Astrocyte of the hippocampus (primary cell): ENCODE measurements around the gene SMARCC1.
A peak's percentile ranks its signal among the peaks of the same experiment; 100 is the strongest.
"Not testable (repeated sequence)": the region's sequence is repeated elsewhere in the genome, so short reads cannot be mapped to it uniquely, and the experiment has no call there.

ENCODE experiments used
- DNase-seq: peaks from one replicate; pipeline ENCODE4 v3.0.0; 2011; ENCODE audit warnings: low read depth, low spot score

SMARCC1 gene

DNA sequence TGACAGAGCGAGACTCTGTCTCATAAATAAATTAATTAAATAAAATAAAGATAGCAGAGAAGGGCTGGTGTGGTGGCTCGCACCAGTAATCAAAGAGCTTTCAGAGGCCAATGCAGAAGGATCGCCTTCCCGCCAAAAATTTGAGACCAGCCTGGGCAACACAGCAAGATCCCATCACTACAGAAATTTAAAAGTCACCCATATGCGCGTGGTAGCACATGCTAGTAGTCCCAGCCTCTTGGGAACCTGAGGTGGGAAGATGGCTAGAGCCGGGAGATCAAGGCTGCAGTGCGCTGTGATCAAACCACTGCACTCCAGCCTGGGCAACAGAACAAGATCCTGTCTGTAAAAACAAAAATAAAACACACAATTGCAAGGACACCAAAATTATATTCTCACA lies 9.6 kb downstream of the SMARCC1 start:
- DNase-seq, result no peak

- DNase-seq, result no peak
Observed at GRCh38 chr3:47766186-47766585, 15.5 kb downstream of the SMARCC1 start.

DNA sequence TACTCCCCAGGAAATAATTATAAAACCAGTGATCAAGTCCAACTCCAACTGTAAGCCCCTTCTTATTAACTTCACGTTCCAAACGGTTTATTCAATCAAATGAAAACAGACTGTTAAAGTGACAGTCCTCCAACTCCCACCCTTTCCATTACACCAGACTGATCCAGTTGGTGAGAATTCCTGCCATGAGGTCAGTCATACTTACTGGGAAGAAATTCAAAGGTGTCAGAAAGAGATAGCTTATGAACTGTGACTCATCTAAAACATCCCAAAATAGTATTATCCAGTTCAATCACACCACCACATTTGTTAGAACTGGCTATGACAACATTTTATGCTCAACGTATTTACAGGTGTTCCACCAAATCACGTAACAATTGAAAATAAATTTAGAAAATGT lies 19.5 kb downstream of the SMARCC1 start:
- peak; percentile 13 for DNase-seq

DNA sequence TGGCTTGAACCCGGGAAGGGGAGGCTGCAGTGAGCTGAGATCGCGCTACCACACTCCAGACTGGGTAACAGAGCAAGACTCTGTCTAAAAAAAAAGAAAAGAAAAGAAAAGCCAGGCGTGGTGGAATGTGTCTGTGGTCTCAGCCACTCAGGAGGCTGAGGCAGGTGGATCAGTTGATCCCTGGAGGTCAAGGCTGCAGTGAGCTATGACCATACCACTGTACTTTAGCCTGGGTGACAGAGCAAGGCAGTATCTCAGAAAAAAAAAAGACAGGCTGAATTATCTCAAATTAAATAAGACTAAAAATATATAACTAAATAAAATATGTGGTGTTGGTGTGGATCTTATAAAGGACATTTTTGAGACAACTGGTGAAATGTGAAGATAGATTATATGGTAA lies 20.6 kb downstream of the SMARCC1 start:
- DNase-seq, result no peak

- DNase-seq, result not testable (repeated sequence)
Observed at GRCh38 chr3:47760207-47760606, 21.5 kb downstream of the SMARCC1 start.

- no peak for DNase-seq
Observed at GRCh38 chr3:47758261-47759025, 23.2 kb downstream of the SMARCC1 start.

- no peak for DNase-seq
Observed at GRCh38 chr3:47752716-47753115, 29.0 kb downstream of the SMARCC1 start.

DNA sequence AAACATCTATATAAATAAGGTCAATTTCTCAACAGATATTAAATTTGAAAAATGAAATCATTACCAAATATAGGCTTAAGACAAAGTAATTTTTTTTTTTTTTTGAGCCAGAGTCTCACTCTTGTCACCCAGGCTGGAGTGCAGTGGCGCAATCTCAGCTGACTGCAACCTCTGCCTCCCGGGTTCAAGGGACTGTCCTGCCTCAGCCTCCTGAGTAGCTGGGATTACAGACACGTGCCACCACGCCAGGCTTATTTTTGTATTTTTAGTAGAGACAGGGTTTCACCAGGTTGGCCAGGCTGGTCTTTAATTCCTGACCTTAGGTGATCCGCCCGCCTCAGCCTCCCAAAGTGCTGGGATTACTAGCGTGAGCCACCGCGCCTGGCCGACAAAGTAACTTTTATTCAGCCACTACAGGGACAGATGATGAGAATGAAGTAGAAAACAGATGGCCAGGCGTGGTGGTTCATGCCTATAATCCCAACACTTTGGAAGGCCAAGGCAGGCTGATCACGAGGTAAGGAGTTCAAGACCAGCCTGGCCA lies 30.8 kb downstream of the SMARCC1 start:
- not testable (repeated sequence) for DNase-seq

DNA sequence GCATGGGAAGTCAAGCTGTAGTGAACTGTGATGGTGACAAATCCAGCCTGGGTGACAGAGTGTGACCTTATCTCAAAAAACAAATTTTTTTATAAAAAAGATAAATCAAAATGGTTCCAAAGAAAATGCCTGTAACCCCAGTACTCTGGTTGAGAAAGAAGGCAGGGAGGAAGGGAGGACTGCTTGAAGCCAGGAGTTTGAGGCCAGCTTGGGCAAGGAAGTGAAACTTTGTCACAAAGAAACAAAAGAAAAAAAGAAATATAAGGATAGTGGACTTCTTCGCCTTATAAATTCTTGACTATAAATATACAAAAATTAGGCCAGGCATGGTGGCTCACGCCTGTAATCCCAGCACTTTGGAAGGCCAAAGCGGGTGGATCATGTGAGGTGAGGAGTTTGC lies 34.1 kb downstream of the SMARCC1 start:
- DNase-seq, result no peak

- no peak for DNase-seq
Observed at GRCh38 chr3:47746264-47746663, 35.4 kb downstream of the SMARCC1 start.

DNA sequence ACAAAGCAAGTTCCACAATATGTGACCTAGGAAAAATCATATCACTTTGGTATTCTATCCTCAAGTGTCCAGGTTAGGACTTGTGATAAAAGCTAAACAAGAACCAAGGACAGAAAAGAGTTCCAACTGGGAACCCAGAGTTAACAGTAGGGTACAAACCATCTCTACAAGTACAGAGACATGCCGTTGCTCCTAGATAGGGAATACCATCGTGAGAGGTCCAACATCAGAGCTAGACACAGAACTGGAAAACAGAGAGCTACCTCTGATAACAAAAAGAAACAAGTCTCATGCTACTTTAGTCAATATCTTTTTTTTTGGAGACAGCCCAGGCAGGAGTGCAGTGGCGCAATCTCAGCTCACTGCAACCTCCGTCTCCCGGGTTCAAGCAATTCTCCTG lies 37.8 kb downstream of the SMARCC1 start:
- no peak for DNase-seq

DNA sequence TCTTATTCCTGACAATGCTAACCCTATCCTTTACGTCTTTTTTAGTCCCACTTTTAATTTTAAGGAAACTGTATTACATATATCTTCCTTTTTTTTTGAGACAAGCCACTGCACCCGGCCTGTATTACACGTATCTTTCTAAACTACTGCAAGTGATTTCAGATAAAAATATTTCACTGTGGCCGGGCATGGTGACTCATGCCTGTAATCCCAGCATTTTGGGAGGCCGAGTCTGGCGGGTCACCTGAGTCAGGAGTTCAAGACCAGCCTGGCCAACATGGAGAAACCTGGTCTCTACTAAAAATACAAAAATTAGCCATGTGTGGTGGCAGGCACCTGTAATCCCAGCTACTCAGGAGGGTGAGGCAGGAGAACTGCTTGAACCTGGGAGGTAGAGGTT lies 38.3 kb downstream of the SMARCC1 start:
- DNase-seq, result peak; percentile 12

DNA sequence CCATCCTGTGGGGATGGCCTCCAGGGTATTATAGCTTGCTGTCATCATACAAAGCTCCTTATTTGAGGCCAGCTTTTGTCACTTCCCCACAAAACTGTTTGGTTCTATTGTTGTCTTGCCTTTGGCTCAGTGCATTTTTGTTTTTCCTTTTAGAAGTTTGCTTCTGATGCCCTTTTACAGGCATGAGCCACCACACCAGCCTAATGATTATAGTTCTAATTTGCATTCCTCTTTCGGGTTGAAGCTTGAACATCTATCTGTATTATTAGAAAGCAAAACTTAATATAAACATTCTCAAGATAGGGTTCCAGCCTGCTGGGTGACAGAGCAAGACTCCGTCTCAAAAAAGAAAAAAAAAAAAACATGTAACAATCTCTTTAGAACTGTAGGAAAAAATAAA lies 39.8 kb downstream of the SMARCC1 start:
- DNase-seq, result no peak

DNA sequence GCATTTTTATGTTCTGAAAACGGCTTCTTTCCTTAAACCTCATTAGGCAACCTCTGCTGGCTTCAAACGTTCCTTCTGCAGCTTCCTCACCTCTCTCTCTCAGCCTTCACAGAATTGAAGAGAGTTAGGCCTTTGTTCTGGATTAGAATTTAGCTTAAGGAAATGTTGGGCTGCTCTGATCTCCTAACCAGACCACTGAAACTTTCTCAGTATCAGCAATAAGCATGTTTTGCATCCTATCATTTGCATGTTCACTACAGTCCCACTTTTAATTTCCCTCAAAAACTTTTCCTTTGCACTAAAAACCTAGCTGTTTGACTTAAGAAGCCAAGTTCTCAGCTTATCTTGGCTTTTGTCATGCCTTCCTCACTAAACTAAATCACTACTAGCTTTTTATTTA lies 49.5 kb downstream of the SMARCC1 start:
- DNase-seq, result no peak

DNA sequence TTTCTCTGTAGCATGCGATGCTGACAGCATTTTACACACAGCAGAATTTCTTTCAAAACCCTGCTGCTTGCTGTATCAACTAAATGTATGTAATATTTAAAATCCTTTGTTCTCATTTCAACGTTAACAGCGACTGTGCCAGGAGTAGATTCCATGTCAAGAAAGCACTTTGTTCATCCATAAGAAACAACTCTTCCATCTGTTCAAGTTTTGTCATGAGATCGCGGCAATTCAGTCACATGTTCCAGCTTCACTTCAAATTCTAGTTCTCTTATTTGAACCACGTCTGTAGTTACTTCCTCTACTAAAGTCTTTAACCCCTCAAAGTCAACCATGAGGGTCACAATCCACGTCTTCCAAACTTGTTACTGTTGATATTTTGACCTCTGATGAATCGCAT lies 50.6 kb downstream of the SMARCC1 start:
- DNase-seq, result no peak

GRCh38 chr3:47722859-47723258 lies 58.8 kb downstream of the SMARCC1 start:
- no peak for DNase-seq

- not testable (repeated sequence) for DNase-seq
Observed at GRCh38 chr3:47717448-47717847, 64.2 kb downstream of the SMARCC1 start.

GRCh38 chr3:47716656-47717055 lies 65.0 kb downstream of the SMARCC1 start:
- peak; percentile 7 for DNase-seq

GRCh38 chr3:47715928-47716327 lies 65.8 kb downstream of the SMARCC1 start:
- peak; percentile 27 for DNase-seq

DNA sequence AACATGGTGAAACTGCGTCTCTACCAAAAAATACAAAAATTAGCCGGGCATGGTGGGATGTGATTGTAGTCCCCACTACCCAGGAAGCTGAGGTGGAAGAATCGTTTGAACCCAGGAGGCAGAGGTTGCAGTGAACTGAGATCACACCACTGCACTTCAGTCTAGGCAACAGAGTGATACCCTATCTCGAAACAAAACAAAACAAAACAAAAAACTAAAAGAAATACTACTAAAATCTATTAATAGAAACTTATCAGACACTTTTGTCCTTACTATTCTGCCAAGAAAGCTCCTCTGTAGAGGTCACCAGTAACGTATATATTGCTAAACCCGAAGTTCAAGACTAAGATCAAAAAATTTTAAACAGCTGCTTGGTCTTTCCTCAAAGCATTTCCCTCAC lies 67.1 kb downstream of the SMARCC1 start:
- no peak for DNase-seq

GRCh38 chr3:47713655-47714054 lies 68.0 kb downstream of the SMARCC1 start:
- DNase-seq, result no peak

DNA sequence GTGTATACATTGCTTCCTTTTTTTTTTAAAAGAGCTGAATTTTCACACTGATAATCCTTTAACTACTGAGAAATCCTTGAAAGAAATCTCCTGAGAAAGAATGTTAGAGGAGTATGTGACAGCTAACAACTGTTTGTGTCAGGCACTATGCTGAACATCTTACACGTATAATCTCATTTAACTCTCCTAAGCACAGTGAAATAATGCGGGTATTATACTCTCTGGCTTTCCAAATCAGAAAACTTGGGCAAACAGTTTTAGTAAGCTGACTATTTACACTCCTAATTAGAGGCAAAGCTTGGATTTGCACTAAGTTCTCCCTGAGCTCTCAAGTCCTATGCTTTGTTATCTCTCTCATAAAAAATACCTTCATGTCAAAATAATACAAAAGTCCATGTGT lies 69.3 kb downstream of the SMARCC1 start:
- no peak for DNase-seq

GRCh38 chr3:47711596-47711995 lies 70.1 kb downstream of the SMARCC1 start:
- no peak for DNase-seq

DNA sequence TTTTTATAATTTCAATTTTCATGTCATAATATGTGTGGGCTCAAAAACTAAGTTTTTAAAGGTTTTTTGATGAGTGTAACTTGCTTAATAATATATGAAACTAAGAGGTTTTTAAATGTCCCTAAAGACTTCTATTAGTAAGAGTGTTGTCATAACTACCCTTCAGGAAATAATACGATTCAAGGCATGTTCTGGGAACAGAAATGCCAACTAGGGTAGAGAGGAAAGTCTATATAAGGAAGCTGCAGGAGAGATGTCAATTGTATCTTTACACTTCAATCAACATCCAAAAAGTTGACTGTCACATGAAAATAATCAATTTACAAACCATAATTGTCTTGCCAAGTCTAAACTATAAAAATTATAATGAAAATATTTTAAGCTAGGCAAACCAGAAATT lies 76.3 kb downstream of the SMARCC1 start:
- no peak for DNase-seq
